Esophagus muscularis mucosa (tissue), 4 donors: ENCODE results near the gene USP2. TPM values are rescaled to one million over a fixed set of nuclear protein-coding genes. Genes with fewer than 3 reads are reported as not detected.
A peak's percentile ranks its signal among the peaks of the same experiment; 100 is the strongest.

Experiments
- DNase-seq: peaks from one replicate; pipeline ENCODE4 v3.0.0-alpha.2; 2017; ENCODE audit errors: extremely low spot score
- H3K27ac ChIP-seq, 4 donors: fragments of 200-600 bp; sonication (generic); replicated peaks in 1 of 4; 1 replicate in 3 of 4; 2 replicates in 1 of 4; pipeline ENCODE4 v1.5.1; 2016 to 2019; ENCODE audit warnings: mild to moderate bottlenecking in 1 of 4
- H3K27me3 ChIP-seq, 4 donors: fragments of 200-600 bp; sonication (generic); one replicate each; pipeline versions ENCODE4 v1.5.1 to v1.6.0; 2016 to 2019
- H3K36me3 ChIP-seq, 4 donors: fragments of 200-600 bp; sonication (generic); one replicate each; pipeline ENCODE4 v1.5.1; 2016 to 2019
- H3K4me1 ChIP-seq, 4 donors: fragments of 200-600 bp; sonication (generic); one replicate each; pipeline ENCODE4 v1.5.1; 2016 to 2019
- H3K4me3 ChIP-seq, 4 donors: fragments of 200-600 bp; sonication (generic); 1 replicate in 2 of 4; 2 replicates in 2 of 4; pipeline ENCODE4 v1.5.1; 2016 to 2019; ENCODE audit warnings: mild to moderate bottlenecking in 4 of 4, moderate library complexity in 1 of 4
- H3K9me3 ChIP-seq, 4 donors: fragments of 200-600 bp; sonication (generic); 1 replicate in 3 of 4; 2 replicates in 1 of 4; pipeline ENCODE4 v1.5.1; 2016 to 2019
- CTCF ChIP-seq, 3 experiments: fragments of 200-600 bp in 2 of 3; fragments of 450-650 bp in 1 of 3; sonication (generic) in 2 of 3; IDR thresholded peaks; one replicate each; pipeline ENCODE4 v1.5.1; 2017 to 2019; ENCODE audit warnings: antibody characterized with exemption in 3 of 3, mild to moderate bottlenecking in 2 of 3, moderate library complexity in 1 of 3
- EP300 ChIP-seq: sonication (generic); formaldehyde crosslinking; IDR thresholded peaks from one replicate; pipeline ENCODE4 v1.6.1; 2017; ENCODE audit warnings: antibody characterized with exemption
- POLR2A ChIP-seq: fragments of 450-650 bp; IDR thresholded peaks from one replicate; pipeline ENCODE4 v1.6.1; 2017; ENCODE audit warnings: antibody characterized with exemption, moderate library complexity, mild to moderate bottlenecking, low read depth
- POLR2AphosphoS5 ChIP-seq, 2 donors: sonication (generic); formaldehyde crosslinking; IDR thresholded peaks; one replicate each; pipeline ENCODE4 v1.6.1; 2017; ENCODE audit warnings: antibody characterized with exemption in 2 of 2
- WGBS: methylation state at CpG from one replicate; pipeline ENCODE4 v1.1.5; 2018; 5-methylcytosine and 5-hydroxymethylcytosine counted together
- intact Hi-C: fragments of 100-400 bp; cut with DNase I; formaldehyde crosslinking; loops from one replicate; pipeline ENCODE4 v1.15.1; 2023
- total RNA-seq, 4 donors: library from RNA; depleted of rRNA; stranded (reverse); fragments of >200 nt; gene quantifications; one replicate each; pipeline versions ENCODE4 v1.1.0 to v1.2.1, GENCODE V29; 2016

Gene USP2
- total RNA-seq, 4 donors from 2014 or later = 4.6 to 9.9 (median 6.1) TPM

- Histone ChIP-seq H3K9me3 (no peaks in the 10 kb centered on the region), H3K27ac (peak overlapping the region; percentile 86 to 90 (median 88)), H3K36me3 (peaks cover 1 to 9% (median 7%) of the 10 kb centered on the region in 4 donors), H3K27me3 (no peaks in the 10 kb centered on the region), H3K4me1 (peaks cover 33 to 56% (median 52%) of the 10 kb centered on the region in 4 donors), H3K4me3 (peak overlapping the region; percentile 59 to 77 (median 70))
- intact Hi-C loops = no loop called here
- 56% methylated on average over 10 of the region's 16 CpGs for WGBS
- no peak for TF ChIP-seq POLR2AphosphoS5 (IDR thresholded peaks at IDR 0.05)
- TF ChIP-seq CTCF (IDR thresholded peaks at IDR 0.05) = no peak
- no peak for TF ChIP-seq POLR2A
- no peak for TF ChIP-seq EP300
- no peak for DNase-seq
Measured at GRCh38 chr11:119341222-119342022, 40.1 kb downstream of the USP2 start.

- Histone ChIP-seq H3K36me3 (peaks cover 5 to 17% (median 12%) of the 10 kb centered on the region in 4 donors), H3K9me3 (no peaks in the 10 kb centered on the region), H3K4me1 (peaks cover 36 to 64% (median 59%) of the 10 kb centered on the region in 4 donors), H3K4me3 (peak within 1 kb of the TSS; percentile 59 to 77 (median 70)), H3K27ac (peak within 1 kb of the TSS; percentile 86 to 90 (median 88)), H3K27me3 (no peaks in the 10 kb centered on the region)
- DNase-seq = no peak
- WGBS = 5% methylated on average over 17 of the region's 53 CpGs
- intact Hi-C loops = no loop called here
- TF ChIP-seq CTCF (IDR thresholded peaks at IDR 0.05) = no peak
- TF ChIP-seq POLR2AphosphoS5 (IDR thresholded peaks at IDR 0.05) = peak; percentile 73 to 75
Measured at GRCh38 chr11:119340335-119341221, 40.9 kb downstream of the USP2 start, which contains the start of gene C1QTNF5. TSS of gene C1QTNF5 (minus strand) at chr11:119340883. CDS start at chr11:119340397, 486 bp downstream.

GRCh38 chr11:119339589-119340334 lies 41.7 kb downstream of the USP2 start:
- peak overlapping the region; percentile 59 to 77 (median 70) for H3K4me3 ChIP-seq
- 17% methylated on average over 12 of the region's 86 CpGs for WGBS
- peaks cover 44 to 72% (median 67%) of the 10 kb centered on the region in 4 donors for H3K4me1 ChIP-seq
- TF ChIP-seq CTCF (IDR thresholded peaks at IDR 0.05) (peak; percentile 89 to 95 (median 94)), EP300 (no peak), POLR2A (no peak), POLR2AphosphoS5 (IDR thresholded peaks at IDR 0.05) (peak; percentile 52 to 71)
- intact Hi-C loops = no loop called here
- H3K36me3 ChIP-seq = peaks cover 5 to 17% (median 12%) of the 10 kb centered on the region in 4 donors
- DNase-seq = no peak
- H3K27me3 ChIP-seq = no peaks in the 10 kb centered on the region
- no peaks in the 10 kb centered on the region for H3K9me3 ChIP-seq
- H3K27ac ChIP-seq = peak overlapping the region; percentile 86 to 90 (median 88)

DNA sequence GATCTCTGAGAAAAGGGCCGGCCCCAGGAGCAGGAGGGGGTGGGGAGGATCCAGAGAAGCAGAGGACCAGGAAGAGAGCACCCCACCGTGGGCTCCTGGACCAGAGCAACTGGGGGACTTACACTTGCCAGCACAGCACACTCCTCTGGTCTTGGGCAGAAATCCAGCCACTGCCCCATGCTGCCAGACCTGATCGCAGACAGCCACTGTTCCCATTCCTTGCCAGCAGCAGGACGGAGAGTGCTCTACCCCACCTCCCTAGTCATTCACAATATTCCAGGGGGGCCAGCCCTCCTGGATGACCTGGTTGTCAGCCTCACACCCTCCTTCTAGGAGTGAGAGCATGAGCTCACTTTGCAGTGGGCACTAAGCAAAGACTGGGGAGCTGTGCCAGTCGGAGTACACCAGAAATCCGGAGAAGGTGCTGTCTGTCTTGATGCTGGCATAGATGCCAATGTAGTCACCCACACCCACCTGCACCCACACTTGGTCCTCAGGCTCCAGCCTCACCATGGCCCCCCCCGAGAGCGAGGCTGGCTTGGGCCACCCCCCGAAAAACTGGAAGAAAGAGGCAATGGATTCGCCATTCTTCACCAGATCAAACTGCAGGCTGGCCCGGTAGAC lies 42.4 kb downstream of the USP2 start:
- DNase-seq = no peak
- Histone ChIP-seq H3K4me3 (peak overlapping the region; percentile 59 to 77 (median 70)), H3K9me3 (no peaks in the 10 kb centered on the region), H3K4me1 (peaks cover 44 to 74% (median 69%) of the 10 kb centered on the region in 4 donors), H3K27ac (peak overlapping the region; percentile 86 to 90 (median 88)), H3K27me3 (no peaks in the 10 kb centered on the region), H3K36me3 (peaks cover 5 to 17% (median 12%) of the 10 kb centered on the region in 4 donors)
- WGBS = 18% methylated on average over 4 of the region's 11 CpGs
- intact Hi-C loops = no loop called here
- TF ChIP-seq POLR2AphosphoS5 (IDR thresholded peaks at IDR 0.05) (no peak), EP300 (no peak), POLR2A (no peak), CTCF (IDR thresholded peaks at IDR 0.05) (no peak)
